ENCODE data around the gene PRL. TPM values are rescaled to one million over a fixed set of nuclear protein-coding genes. Genes with fewer than 3 reads are reported as not detected.

PRL gene
- total and polyA plus RNA-seq, 2 of the 13 experiments (the other 11 are each of a cell fraction or from before 2014, with no cell fraction given), result not detected

GRCh38 chr6:22325481-22325880 is 28.6 kb upstream of the PRL start:
- H3K9ac ChIP-seq (ENCODE audit: insufficient read depth, low read depth, low read length), result no peak overlapping the region
- no TSS peak for BruUV-seq (replicated peaks)
- no peak overlapping the region for H3K27ac ChIP-seq (ENCODE audit: extremely low read length, insufficient read depth, low read length)
- DNase-seq (ENCODE audit: low spot score) (no peak), FAIRE-seq (no peak), ATAC-seq (no peak)
- H3K4me2 ChIP-seq (ENCODE audit: low read depth, low read length), result no peak overlapping the region
- intact Hi-C loops (cut with micrococcal nuclease; ENCODE audit: unreplicated experiment), result no loop called here
- in situ Hi-C loops (cut with HindIII; ENCODE audit: extremely low pct_ligation_motif_present, low pct_unique_long_range_greater_than_20kb), result no loop called here
- peaks cover 80% of the 10 kb centered on the region for H3K9me3 ChIP-seq (ENCODE audit: low read length)
- CTCF ChIA-PET (ENCODE audit: low intra/inter-chr PET ratio, low total read pairs), result no interaction called here
- TF ChIP-seq ZC3H13 (CRISPR knock-in tag; IDR thresholded peaks at IDR 0.05) (no peak), ZNF20 (CRISPR knock-in tag; IDR thresholded peaks at IDR 0.05) (no peak), MED13 (CRISPR knock-in tag; IDR thresholded peaks at IDR 0.05) (no peak), XRCC5 (optimal IDR thresholded peaks at IDR 0.05; ENCODE audit: low read length) (no peak), SYNCRIP (IDR thresholded peaks at IDR 0.05; ENCODE audit: insufficient read depth, low read depth, low read length) (no peak), ZNF782 (CRISPR knock-in tag; IDR thresholded peaks at IDR 0.05; ENCODE audit: borderline replicate concordance) (no peak), EED (CRISPR knock-in tag; IDR thresholded peaks at IDR 0.05) (no peak), LCORL (IDR thresholded peaks at IDR 0.05) (no peak), LCORL (CRISPR knock-in tag; IDR thresholded peaks at IDR 0.05) (no peak), GABPA (IDR thresholded peaks at IDR 0.05; ENCODE audit: low read depth, low read length) (no peak), GABPA (CRISPR knock-in tag; IDR thresholded peaks at IDR 0.05; ENCODE audit: low read depth) (no peak), MXD1 (CRISPR knock-in tag; IDR thresholded peaks at IDR 0.05) (no peak), TARDBP (CRISPR knock-in tag; IDR thresholded peaks at IDR 0.05) (no peak), ZNF253 (CRISPR knock-in tag; IDR thresholded peaks at IDR 0.05; ENCODE audit: borderline replicate concordance) (no peak), SUZ12 (IDR thresholded peaks at IDR 0.05; ENCODE audit: low read depth, low read length) (no peak), ZNF670 (CRISPR knock-in tag; IDR thresholded peaks at IDR 0.05; ENCODE audit: borderline replicate concordance) (no peak), ZSCAN12 (CRISPR knock-in tag; IDR thresholded peaks at IDR 0.05) (no peak), PRDM15 (CRISPR knock-in tag; IDR thresholded peaks at IDR 0.05) (no peak), ATF3 (CRISPR knock-in tag; IDR thresholded peaks at IDR 0.05) (no peak), ZNF251 (CRISPR knock-in tag; IDR thresholded peaks at IDR 0.05) (no peak), ELK4 (CRISPR knock-in tag; IDR thresholded peaks at IDR 0.05; ENCODE audit: borderline replicate concordance) (no peak), ARHGAP35 (CRISPR knock-in tag; IDR thresholded peaks at IDR 0.05; ENCODE audit: borderline replicate concordance) (no peak)
- no peaks in the 10 kb centered on the region for H3K4me1 ChIP-seq (ENCODE audit: insufficient read depth, low read length)
- no peaks in the 10 kb centered on the region for H3K27me3 ChIP-seq (ENCODE audit: control insufficient read depth in 1 of 2, insufficient read depth in 2 of 2, low read length in 2 of 2)
- no peaks in the 10 kb centered on the region for H4K20me1 ChIP-seq (ENCODE audit: insufficient read depth, low read length)
- H3K79me2 ChIP-seq (ENCODE audit: insufficient read depth, low read length), result no peaks in the 10 kb centered on the region
- no peak overlapping the region for H3K4me3 ChIP-seq (replicated peaks in 1 of 3; ENCODE audit: insufficient read depth in 1 of 3, low read depth in 2 of 3, low read length in 3 of 3)
- POLR2A ChIA-PET, result no interaction called here
- H3K36me3 ChIP-seq (replicated peaks in 1 of 2; ENCODE audit: control insufficient read depth in 1 of 2, insufficient read depth in 2 of 2, low read length in 2 of 2), result no peaks in the 10 kb centered on the region
- H2AFZ ChIP-seq (ENCODE audit: low read length), result no peak overlapping the region

Measured in HepG2 (cell line).